Stimulated activated CD4-positive, alpha-beta T cell treated with anti-CD3 and anti-CD28 coated beads, Interleukin-1b, Interleukin-23, amount 100 ng/mL, for 1 hour (primary cell): ENCODE results near the gene MRPL40.

Experiments used
- DNase-seq, 2 donors: peaks; one replicate each; pipeline ENCODE4 v3.0.0-alpha.2; 2020; ENCODE audit warnings: low read depth in 2 of 2

The MRPL40 gene

DNA sequence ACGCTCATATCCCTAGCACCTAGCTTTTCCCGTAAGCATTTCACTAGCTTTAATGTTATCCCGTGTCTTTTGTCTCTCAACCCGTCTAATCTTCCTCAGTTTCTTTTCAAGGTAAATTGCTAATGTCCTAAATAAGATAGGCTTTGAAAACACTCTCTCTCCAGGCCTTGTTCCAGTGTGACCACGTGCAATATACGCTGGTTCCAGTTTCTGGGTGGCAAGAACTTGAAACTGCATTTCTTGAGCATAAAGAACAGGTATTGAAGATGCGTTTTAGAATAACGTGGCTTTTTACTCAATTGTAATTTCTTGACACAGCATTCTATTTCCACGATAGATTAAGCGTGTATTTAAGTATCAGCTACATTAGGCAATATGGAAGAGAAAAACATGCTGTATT is 48.4 kb downstream of the MRPL40 start:
- no peak for DNase-seq

DNA sequence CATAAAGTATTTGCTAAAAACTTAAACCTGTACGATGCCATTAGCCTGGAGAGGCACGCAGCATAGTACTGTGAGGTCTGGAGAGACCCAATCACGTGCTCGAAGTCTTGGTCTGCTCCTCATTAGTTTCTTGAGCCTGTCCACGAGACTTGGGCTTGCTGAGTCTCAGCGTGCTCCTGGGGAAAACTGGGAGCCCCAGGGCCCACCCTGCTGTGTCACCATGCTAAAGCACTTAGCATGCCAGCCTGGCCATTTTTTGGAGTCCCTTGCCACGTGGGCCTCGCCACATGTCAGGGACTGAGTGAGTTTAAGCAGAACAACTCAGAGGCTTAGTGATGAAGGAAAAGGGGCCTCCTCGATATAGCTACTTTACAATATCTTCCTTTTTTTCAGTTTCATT is 50.0 kb downstream of the MRPL40 start:
- DNase-seq: no peak

DNA sequence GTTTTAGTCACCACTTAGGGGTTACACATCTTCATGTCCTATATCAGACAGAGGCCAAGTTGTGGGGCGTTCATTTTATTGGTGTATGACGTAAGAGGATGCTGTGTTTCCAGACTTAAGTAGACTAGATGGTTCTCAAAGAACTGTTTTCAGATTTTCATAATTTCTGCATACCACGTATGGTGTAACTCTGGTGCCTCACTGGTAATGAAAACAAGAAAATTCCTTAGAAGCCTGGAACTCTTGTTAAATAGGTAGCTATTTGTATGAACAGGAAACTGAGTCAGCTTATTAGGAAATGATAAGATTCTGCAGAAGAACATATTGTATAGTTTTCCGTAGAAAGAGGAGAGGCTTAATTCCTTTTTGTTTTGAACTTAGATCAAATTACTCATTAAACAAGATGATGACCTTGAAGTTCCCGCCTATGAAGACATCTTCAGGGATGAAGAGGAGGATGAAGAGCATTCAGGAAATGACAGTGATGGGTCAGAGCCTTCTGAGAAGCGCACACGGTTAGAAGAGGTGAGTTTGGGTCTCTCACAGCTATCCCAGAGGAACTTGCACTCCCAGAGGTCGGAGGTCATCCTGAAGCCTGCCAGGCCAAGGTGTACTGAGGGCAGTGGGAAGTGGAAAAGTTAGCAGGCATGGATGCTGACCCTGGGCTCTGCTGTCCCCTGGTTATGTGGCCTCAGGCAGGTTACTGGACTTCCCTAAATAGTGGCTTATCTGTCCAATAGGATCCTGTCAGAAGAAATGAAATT is 51.3 kb downstream of the MRPL40 start:
- no peak for DNase-seq
